NCI-H69 (cell line): Measurements from ENCODE around the gene CPSF7.

Experiments used
- DNase-seq: peaks from one replicate; lab custom pipeline; 2025; lab: John Stamatoyannopoulos, UW

CPSF7 gene

GRCh38 chr11:61357233-61357893 lies 72.4 kb downstream of the CPSF7 start:
- DNase-seq = no peak

GRCh38 chr11:61356706-61357105 lies 73.1 kb downstream of the CPSF7 start:
- DNase-seq = no peak

GRCh38 chr11:61354208-61354607 lies 75.6 kb downstream of the CPSF7 start:
- DNase-seq = no peak

GRCh38 chr11:61353131-61354067 lies 76.4 kb downstream of the CPSF7 start:
- no peak for DNase-seq
